GM21526 (cell line): ENCODE results near the gene DOCK2.
"Not testable (repeated sequence)": the region's sequence is repeated elsewhere in the genome, so short reads cannot be mapped to it uniquely, and the experiment has no call there.

Experiments used
- ATAC-seq: cut with Tn5 transposase; IDR thresholded peaks from one replicate; pipeline ENCODE4 v1.9.1; 2021; ENCODE audit warnings: moderate library complexity; ENCODE audit not compliant: unreplicated experiment, low FRiP score

DOCK2 gene

DNA sequence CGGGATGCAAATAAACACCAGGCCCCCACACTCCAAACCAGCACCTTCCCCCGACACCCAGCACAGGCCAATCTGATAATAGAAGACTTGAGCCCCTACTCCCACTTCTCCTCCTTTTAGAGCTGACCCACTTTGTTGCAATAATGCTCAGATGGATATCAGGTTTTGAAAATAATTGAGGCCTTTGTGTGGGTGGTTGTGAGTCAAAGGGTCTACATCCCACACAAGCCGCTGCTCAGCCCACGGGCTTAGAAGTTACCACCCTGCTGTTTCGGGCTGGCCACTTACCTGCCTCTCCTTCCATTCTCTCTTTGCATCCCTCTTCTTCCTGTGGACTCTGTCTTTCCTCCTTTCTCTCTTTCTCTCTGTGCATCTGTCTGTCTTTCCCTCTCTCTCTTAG, 432.4 kb downstream of the DOCK2 start:
- no peak for ATAC-seq

DNA sequence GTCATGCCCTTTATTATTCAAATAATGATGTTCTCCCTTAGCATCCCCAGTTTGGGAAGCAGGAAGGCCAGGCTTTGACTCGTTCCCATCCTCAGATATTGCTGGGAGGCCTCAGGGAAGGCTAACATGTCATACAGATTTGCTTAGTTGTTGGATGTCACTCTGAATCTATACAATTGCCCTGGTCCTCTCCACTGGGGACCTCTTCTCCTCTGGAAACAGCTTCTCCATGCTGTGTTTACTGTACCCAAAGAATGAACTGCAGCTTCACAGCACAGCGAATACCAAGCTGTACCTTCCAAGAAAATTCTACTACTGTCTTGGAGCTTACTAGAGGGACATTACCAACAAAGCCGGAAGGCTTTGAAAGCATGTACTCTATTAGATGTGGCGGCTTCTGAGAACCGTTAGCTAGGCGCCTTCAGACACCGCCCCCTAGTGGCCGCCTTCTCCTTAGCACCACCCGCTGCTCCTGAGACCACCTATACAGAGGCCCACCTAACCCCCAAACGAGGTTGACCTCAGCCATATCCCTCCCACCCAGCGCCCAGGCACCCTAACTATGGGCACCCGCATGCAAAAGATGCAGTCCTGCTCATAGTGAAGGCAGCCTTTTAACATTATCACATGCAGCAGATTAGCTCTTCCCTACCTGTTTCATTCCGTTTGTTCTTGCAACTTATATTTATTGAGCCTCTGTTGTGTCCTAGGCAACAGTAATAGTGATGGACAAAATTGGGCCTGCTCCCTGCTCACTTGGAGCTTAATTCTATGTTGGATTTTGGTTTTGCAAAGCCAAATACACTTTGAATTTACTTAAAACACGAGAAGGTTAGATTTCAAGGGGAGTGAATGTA, 433.7 kb downstream of the DOCK2 start:
- ATAC-seq, result no peak

DNA sequence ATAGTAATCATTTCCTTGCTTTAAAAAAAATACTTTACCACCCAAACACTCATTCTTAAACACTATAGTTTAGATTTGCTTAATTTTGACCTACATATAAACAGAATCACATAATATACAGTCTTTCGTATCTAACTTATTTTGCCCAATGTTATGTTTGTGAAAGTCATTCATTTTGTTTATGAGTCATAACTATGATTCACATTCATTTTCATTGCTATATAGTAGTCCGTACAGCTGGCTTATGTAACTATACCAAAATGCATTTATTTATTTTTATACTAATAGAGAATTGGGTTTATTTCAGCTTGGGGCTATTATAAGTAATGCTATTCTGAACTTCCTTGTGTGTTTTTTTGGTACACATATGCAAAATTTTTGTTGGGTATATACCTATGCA, 434.7 kb downstream of the DOCK2 start:
- ATAC-seq, result no peak

DNA sequence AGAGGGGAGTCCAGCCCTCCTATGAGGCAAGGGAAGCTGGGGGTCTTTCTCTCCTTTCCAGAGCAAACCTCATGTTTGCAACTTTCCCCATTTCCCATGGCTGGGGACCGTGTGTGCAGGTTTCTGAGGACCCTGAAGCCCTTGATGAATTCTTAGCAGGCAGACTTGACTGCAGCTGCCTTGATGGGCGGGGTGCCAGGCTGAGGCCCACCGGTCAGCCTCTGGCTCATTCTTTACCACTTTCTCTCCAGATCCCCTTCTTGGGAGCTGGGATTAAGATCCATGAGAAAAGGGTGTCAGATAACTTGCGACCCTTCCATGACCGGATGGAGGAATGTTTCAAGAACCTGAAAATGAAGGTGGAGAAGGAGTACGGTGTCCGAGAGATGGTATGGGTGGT, 438.6 kb downstream of the DOCK2 start:
- ATAC-seq, result no peak

DNA sequence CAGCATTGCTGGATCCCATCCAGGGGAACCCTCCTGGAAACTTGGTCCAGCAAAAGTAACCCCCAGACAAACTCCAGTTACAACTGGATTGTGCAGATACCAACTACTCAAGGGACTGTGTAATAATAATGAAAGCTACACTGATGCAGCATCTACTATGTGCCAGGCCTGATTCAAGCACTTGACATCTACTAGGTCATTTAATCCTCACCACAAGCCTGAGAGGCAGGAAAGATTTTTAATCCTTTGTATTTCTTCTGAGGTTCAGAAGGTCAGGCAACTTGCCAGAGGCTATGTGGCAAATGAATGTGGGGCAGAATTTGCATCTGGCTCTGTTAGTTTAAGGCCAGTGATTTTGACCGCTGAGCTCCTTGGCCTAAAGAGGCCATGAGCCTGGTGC, 439.1 kb downstream of the DOCK2 start:
- no peak for ATAC-seq

GRCh38 chr5:170076739-170077138, 439.7 kb downstream of the DOCK2 start:
- ATAC-seq, result no peak

DNA sequence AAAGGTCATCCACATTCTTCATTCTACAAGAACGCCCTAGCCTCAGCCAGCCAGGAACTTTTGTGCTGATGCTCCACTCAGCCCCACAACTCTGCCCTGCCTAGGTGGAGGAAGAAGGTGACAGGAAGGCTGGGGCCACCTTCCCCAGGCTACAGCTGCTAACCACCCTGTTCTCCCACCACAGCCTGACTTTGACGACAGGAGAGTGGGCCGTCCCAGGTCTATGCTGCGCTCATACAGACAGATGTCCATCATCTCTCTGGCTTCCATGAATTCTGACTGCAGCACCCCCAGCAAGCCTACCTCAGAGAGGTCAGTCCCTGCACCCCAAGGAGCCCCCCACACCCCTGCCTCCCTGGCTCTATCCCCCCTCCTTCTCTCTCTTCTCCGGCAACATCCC, 440.5 kb downstream of the DOCK2 start:
- no peak for ATAC-seq

- ATAC-seq, result no peak
Measured at GRCh38 chr5:170078458-170078857, 441.4 kb downstream of the DOCK2 start.

GRCh38 chr5:170078931-170079330, 441.9 kb downstream of the DOCK2 start:
- no peak for ATAC-seq

DNA sequence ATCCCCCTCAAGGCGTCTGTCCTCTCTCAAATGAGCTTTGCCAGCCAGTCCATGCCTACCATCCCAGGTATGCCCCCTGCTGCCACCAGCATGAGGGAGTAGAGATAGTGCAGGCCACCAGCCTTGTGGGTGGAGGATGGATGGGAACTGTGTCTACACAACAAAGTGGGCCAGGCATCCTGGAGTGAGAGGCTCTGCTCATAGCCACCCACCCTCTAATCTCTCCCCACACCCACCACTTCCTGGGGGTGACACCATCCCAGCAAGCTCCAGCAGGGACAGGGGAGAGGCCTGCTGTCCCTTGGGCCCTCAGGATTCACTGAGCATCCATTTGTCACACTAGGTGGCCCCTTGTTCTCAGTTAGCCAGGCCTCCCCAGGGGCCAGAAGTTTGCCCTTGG, 443.1 kb downstream of the DOCK2 start:
- ATAC-seq, result no peak

DNA sequence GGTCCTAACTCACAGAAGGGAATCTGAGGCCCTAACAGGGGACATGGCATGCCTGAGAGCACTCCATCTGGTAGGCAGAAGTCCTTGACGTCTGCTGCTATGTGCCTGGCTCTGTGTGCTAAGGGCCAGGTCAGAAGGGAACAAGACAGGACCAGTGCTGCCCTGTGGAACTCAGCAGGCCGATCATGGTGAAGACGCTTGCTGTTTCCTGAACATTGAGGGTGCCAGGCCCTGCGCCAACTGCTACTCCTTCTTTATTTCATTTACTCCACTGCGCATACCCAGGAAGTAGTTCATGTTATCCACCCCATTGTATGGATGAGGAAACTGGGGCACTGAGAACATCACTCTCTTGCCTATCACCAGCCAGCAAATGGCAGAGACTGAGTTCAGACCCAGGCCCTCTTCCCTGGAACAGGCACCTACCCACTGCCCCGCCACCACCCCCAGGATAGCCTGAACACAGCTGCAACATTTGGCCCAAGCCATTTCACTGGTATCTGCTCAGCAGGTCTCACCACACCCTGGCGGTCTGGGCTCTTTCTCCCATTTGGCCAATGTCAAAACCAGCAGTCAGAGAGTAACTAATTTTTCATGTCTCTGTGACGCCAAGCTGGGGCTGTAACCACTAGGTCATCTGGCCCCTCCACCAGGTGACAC, 443.8 kb downstream of the DOCK2 start:
- no peak for ATAC-seq

DNA sequence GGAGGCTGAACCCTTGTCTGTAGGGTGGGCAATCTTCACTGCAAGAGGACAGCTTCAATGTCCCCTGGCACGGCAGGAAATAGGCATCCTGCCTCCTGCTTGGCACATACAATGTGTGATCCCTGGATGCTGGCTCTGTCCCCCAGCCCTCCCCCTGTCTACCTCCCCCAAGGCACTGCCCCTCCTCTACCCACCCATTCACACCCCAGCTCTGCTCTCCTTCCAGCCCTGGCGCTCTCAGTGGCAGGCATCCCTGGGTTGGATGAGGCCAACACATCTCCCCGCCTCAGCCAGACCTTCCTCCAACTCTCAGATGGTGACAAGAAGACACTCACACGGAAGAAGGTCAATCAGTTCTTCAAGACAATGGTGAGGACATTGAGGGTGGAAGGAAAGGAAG, 444.5 kb downstream of the DOCK2 start:
- ATAC-seq, result no peak

GRCh38 chr5:170082701-170083100, 445.6 kb downstream of the DOCK2 start:
- no peak for ATAC-seq

- ATAC-seq, result no peak
Measured at GRCh38 chr5:170087168-170087817, 450.2 kb downstream of the DOCK2 start.

- ATAC-seq, result no peak
Measured at GRCh38 chr5:170092455-170093101, 455.5 kb downstream of the DOCK2 start.

GRCh38 chr5:170094329-170094728, 457.3 kb downstream of the DOCK2 start:
- ATAC-seq, result not testable (repeated sequence)

DNA sequence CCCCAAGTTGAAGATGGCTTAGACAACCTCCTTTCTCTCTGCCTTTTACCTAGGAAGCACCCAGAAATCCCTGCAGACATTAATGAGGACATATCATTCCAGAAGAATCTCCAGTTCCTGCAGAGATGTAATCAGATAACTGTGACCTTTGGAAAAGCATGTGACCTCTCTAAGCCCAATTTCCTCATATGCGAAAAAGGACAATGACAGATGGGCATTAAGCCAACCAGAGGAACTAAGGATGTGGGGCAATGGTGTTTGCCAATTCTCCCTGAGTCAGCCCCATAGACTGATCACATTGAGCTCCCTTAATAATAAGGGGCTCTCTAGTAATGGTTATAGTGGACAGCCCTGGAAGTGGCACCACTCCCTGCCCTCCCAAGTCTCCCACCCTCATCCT, 458.6 kb downstream of the DOCK2 start:
- ATAC-seq, result no peak

DNA sequence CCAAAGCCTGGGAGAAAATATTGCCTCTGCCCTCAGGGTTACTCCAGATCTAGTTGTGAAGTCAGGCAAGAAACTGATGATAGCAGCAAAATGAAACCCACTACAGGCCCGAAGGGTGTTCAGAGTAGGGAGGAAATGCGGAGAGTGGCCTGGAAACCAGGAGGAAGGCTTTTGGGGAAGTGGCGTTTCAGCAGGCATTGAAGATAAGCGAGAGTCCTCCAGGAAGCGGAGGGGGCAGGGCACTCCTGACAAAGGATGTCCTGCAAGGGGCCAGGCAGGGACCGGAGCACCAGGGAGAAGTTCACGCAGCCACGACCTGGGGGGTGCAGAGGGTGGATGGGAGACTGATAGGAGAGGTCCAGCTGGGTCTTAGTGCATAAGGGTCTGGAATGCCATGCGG, 460.9 kb downstream of the DOCK2 start:
- no peak for ATAC-seq

DNA sequence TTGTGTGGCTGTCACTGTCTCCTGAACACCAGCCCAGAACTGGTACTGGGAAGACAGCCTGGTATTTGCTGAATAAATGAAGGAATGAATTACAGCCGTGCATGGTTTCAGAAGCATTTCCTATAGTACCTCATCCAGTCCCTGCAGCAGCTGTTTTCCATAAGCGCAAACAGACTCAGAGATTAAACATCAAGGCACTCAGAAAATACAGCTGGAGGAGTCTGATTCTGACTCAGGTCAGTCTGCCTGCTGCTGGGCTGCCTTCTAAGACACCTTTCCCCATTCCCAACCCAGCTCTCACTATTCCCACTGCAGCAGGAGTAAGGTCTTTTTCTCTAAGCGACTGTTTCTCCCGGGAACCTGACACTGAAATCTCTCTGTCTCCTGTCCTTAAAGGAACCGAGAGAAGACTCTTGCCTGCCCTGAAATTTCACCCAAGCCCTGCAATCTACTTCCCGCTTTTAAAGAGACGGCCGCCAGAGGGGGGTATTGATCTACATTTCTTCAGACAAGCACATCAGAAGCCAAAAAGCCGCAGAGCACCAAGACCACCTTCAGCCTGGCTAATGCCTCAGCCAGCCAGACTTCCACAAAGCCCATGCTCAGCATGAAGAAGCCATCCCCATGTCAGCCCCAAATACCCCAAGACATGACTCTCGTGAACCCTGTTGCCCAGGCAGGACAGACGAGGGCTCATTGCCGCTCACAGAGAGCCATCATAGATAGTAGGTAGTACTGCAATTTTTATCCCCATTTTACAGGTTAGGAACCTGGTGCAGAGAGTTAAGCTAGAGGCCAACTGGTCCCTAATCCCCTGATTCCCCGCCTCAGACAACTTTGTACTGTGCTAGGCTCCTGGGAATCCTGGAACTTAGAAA, 463.2 kb downstream of the DOCK2 start:
- peak; percentile 60 for ATAC-seq

GRCh38 chr5:170103447-170103846, 466.4 kb downstream of the DOCK2 start:
- ATAC-seq, result no peak
